22Rv1 (cell line): ENCODE data around the gene PLGRKT.
A peak's percentile ranks its signal among the peaks of the same experiment; 100 is the strongest.
"Not testable (repeated sequence)": the region's sequence is repeated elsewhere in the genome, so short reads cannot be mapped to it uniquely, and the experiment has no call there.

Experiments used
- H3K27ac ChIP-seq: fragments of 450-650 bp; 2 replicates; pipeline ENCODE4 v1.5.1; 2017
- ZFX ChIP-seq: fragments of 450-650 bp; IDR thresholded peaks from 2 replicates; pipeline ENCODE4 v1.6.1; 2017; ENCODE audit warnings: antibody characterized with exemption, borderline replicate concordance
- TF ChIP-seq, protein P1 (sequence below): fragments of 450-650 bp; IDR thresholded peaks from 2 replicates; pipeline ENCODE4 v1.5.1; 2017; ENCODE audit warnings: mild to moderate bottlenecking

Gene PLGRKT

DNA sequence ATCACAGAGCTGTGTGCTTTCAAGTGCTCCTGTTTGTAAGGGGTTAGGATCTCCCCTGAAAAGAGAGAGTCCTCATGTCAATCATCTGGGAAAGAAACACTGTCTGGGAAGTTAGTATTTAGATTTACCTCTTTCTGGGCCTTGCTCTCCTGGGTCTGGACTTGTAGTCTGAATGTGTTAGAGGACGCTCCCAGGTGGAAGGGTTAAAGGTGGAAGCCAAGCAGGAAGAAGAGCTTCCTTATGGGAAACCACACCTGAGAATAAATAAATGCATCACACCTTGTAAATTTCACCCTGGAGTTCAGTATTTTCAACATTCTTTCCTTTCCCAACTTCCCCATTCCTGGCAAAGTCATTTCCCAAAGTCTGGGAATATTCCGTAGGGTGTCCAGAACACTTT is 1.3 kb downstream of the PLGRKT start:
- H3K27ac ChIP-seq = peak overlapping the region; percentile 90
- TF ChIP-seq, protein P1, sequence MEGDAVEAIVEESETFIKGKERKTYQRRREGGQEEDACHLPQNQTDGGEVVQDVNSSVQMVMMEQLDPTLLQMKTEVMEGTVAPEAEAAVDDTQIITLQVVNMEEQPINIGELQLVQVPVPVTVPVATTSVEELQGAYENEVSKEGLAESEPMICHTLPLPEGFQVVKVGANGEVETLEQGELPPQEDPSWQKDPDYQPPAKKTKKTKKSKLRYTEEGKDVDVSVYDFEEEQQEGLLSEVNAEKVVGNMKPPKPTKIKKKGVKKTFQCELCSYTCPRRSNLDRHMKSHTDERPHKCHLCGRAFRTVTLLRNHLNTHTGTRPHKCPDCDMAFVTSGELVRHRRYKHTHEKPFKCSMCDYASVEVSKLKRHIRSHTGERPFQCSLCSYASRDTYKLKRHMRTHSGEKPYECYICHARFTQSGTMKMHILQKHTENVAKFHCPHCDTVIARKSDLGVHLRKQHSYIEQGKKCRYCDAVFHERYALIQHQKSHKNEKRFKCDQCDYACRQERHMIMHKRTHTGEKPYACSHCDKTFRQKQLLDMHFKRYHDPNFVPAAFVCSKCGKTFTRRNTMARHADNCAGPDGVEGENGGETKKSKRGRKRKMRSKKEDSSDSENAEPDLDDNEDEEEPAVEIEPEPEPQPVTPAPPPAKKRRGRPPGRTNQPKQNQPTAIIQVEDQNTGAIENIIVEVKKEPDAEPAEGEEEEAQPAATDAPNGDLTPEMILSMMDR = no peak
- no peak for TF ChIP-seq ZFX

DNA sequence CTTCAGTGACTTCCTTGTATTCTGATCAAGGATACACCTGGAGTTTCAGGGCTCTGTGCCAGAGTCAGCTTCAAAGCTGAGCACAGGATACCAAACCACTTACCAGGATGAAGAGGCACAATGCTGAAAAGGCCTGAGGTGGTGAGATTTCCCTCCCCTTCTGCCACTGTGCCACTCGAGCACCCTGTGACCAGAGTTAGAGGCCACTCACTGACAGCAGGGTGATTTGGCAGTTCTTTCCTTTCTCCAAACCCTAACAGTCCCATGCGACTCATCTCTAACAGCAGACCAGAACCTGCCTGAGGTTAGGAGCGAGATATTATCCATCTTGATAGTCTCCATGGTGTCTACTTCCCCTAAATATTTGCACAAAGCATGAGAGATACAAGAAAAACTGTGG is 1.8 kb downstream of the PLGRKT start:
- TF ChIP-seq, protein P1 = no peak
- no peak for TF ChIP-seq ZFX
- H3K27ac ChIP-seq = peak overlapping the region; percentile 90; the same call in 1 of the 2 replicates

DNA sequence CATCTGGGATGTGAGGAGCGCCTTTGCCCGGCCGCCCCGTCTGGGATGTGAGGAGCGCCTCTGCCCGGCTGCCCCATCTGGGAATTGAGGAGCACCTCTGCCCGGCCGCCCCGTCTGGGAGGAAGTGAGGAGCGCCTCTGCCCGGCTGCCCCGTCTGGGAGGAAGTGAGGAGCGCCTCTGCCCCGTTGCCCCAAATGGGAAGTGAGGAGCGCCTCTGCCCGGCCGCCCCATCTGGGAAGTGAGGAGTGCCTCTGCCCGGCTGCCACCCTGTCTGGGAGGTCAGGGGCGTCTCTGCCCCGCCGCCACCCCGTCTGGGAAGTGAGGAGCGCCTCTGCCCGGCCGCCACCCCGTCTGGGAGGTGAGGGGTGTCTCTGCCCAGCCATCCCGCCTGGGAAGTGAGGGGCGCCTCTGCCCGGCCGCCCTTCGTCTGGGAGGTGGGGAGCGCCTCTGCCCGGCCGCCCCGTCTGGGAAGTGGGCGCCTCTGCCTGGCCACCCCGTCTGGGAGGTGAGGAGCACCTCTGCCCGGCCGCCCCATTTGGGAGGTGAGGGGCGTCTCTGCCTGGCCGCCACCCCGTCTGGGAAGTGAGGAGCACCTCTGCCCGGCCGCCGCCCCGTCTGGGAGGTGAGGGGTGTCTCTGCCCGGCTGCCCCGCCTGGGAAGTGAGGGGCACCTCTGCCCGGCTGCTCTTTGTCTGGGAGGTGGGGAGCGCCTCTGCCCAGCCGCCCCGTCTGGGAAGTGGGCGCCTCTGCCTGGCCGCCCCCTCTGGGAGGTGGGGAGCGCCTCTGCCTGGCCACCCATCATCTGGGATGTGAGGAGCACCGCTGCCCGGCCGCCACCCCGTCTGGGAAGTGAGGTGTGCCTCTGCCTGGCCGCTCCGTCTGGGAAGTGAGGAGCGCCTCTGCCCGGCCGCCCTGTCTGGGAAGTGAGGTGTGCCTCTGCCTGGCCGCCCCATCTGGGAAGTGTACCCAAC is 3.6 kb downstream of the PLGRKT start:
- H3K27ac ChIP-seq = not testable (repeated sequence)

DNA sequence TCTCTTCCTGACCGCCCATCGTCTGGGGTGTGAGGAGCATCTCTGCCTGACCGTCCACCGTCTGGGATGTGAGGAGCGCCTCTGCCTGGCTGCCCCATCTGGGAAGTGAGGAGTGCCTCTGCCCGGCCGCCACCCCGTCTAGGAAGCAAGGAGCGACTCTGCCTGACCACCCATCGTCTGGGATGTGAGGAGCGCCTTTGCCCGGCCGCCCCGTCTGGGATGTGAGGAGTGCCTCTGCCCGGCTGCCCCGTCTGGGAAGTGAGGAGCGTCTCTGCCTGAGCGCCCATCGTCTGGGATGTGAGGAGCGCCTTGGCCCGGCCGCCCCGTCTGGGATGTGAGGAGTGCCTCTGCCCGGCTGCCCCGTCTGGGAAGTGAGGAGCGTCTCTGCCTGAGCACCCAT is 4.4 kb downstream of the PLGRKT start:
- not testable (repeated sequence) for H3K27ac ChIP-seq

DNA sequence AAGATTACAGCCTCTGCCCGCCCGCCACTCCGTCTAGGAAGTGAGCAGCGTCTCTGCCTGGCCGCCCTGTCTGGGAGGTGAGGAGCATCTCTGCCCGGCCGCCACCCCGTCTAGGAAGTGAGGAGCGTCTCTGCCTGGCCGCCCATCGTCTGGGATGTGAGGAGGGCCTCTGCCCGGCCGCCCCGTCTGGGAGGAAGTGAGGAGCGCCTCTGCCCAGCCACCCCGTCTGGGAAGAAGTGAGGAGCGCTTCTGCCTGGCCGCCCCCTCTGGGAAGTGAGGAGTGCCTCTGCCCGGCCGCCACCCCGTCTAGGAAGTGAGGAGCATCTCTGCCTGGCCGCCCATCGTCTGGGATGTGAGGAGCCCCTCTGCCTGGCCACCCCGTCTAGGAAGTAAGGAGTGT is 4.8 kb downstream of the PLGRKT start:
- H3K27ac ChIP-seq = not testable (repeated sequence)

DNA sequence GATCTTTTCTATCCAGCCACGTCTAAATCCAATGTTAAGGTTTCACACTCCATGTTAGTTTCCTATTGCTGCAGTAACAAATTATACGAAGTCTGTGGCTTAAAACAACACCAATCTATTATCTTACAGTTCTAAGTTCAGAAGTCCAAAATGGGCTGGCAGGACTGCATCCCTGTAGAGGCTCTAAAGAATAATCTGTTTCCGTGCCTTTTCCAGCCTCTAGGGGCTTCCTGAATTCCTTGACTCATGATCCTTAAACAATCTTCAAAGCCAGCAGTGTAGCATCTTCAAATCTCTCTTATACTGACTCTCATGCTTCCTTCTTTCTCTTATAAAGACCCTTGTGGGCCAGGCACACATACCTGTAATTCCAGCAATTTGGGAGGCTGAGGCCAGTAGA is 6.8 kb downstream of the PLGRKT start:
- no peak for TF ChIP-seq ZFX
- TF ChIP-seq, protein P1 = no peak
- H3K27ac ChIP-seq = no peak overlapping the region

DNA sequence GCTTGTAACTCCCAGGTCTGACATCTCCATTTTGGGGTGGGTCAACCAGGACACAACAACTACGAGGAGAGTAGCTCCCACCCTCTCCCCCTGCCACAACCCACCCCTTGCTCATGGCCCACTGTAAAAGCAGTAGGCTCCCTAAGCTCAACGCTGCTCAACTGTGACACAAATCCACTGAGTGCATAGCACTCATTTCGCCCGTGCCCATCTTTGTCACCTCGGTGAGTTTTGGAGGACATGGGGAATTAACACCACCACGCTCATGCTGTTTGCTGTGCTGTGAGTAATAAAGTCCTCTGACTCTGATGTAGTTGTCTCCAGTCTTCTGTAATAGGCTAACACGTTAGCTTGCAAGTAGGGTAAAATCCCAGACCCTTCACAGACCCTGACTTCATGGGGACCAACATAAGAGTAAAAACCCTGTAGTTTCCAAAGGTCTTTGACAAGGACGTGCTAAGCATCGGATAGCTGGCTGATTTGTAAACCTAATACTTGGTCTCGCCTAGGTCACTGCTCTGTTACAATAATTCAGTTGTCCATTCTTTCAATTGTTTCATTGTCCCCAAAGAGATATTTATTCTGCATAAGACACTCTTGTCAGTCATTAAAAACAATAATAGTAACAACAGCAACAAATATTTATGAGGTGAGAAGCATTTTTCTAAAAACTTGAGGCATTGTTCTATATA is 7.7 kb downstream of the PLGRKT start:
- no peak overlapping the region for H3K27ac ChIP-seq
- TF ChIP-seq ZFX = no peak
- TF ChIP-seq, protein P1 = no peak

DNA sequence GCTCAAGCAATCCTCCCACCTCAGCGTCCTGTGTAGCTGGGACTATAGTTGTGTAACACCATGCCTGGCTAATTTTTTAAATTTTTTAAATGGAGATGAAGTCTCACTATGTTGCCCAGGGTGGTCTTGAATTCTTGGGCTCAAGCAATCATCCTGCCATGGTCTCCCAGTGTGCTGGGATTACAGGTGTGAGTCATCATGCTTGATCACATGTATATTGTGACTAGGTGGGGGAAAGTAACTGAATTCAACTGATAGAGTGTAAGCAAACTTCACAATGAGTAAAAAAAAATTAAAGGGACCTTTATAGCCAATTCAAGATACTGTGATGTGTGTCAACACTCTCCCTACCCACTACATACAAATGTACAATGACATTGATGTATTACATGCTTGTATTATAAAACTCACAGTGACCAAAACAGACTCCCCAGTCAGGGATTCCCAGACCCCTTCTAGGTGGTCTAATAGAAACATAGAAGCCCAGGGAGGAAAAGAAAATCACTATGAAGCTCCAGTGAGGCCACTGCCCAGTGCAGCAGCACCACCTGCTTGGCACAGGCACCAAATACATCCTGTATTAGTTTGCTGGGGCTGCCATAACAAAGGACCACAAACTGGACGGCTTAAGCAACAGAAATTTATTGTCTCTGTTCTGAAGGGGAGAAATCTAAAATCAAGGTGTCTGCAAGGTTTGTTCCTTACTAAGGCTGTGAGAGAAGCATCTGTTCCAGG is 8.8 kb downstream of the PLGRKT start:
- TF ChIP-seq, protein P1 = no peak
- TF ChIP-seq ZFX = no peak
- H3K27ac ChIP-seq = no peak overlapping the region
